GM12878 (cell line): ENCODE results near the gene BOD1L1.

ENCODE experiments used
- CREB1 ChIP-seq: IDR thresholded peaks from 2 replicates; pipeline ENCODE4 v1.6.1; 2012; ENCODE audit warnings: low read depth, mild to moderate bottlenecking, inconsistent platforms
- EZH2 ChIP-seq: IDR thresholded peaks from 2 replicates; pipeline ENCODE4 v1.6.1; 2012; ENCODE audit warnings: low read depth, mild to moderate bottlenecking, control low read depth, inconsistent platforms, low read length, borderline replicate concordance; ENCODE audit not compliant: control insufficient read depth
- FOXM1 ChIP-seq: IDR thresholded peaks from 2 replicates; pipeline ENCODE4 v1.6.1; 2012; ENCODE audit warnings: low read depth, mild to moderate bottlenecking, inconsistent platforms, low read length, moderate library complexity
- JUND ChIP-seq: IDR thresholded peaks from 2 replicates; pipeline ENCODE4 v1.6.1; 2012; ENCODE audit warnings: low read depth, mild to moderate bottlenecking, low read length, improper control_type of control experiment, moderate library complexity
- NR2F1 ChIP-seq: fragments of 450-650 bp; conservative IDR thresholded peaks from 2 replicates; pipeline ENCODE4 v1.6.1; 2017; ENCODE audit warnings: mild to moderate bottlenecking
- POLR2A ChIP-seq: IDR thresholded peaks from 2 replicates; pipeline ENCODE4 v1.6.1; 2011; ENCODE audit warnings: low read depth, mild to moderate bottlenecking, low read length
- TAF1 ChIP-seq: IDR thresholded peaks from 2 replicates; pipeline ENCODE4 v1.6.1; 2011; ENCODE audit warnings: mild to moderate bottlenecking, low read depth, low read length, borderline replicate concordance
- TF ChIP-seq, protein P1 (sequence below): fragments of 450-650 bp; IDR thresholded peaks from 2 replicates; pipeline ENCODE4 v1.6.1; 2016; ENCODE audit warnings: mild to moderate bottlenecking
- TF ChIP-seq, protein P2 (sequence below), 3 experiments: IDR thresholded peaks in 2 of 3; conservative IDR thresholded peaks in 1 of 3; 2 replicates each; pipeline ENCODE4 v1.5.1; 2011; ENCODE audit warnings: low read depth in 3 of 3, low read length in 3 of 3, mild to moderate bottlenecking in 3 of 3, control low read depth in 2 of 3, moderate library complexity in 2 of 3, inconsistent platforms in 1 of 3, mixed read lengths in 1 of 3; ENCODE audit not compliant: control insufficient read depth in 2 of 3, insufficient read depth in 1 of 3; ENCODE audit errors: extremely low read depth in 1 of 3

DNA sequence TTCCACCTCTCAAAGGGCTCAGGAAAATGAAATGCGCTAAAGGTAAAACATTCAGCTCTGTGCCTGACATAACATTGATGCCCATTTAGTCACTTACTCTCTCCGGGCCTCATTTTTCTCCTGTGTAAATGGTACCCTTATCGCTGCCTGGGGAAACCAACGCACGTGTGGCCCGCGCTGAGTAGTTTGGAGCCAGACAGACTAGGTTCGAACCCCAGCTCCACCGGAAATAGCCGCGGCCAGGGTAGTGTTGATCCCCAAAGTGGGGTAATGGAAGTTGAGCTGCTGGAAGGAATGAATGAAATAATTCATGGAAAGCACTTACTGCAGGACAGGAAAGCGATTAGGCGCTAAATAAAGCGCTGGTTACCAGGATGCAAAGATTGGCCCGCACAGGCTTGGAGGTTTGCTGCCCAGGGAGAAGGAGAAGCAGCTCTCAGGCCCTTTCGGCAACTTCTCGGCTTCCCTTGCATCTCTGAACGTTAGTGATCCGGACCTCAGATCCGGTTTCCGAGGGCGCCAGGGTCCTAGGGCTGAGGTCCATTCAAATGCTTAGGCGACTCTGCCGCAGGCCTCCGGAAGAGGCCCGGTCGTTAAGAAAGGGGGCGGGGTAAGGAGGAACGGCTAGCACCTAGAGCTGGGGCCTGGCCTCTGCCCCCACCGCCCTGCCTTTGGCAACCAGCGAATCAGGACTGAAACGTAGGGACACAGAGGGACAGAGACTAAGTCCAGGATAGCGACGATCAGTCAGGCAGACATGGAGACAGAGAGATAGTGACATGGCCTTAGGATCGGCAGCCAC is 96.5 kb downstream of the BOD1L1 start:
- TF ChIP-seq EZH2 (no peak), POLR2A (no peak), TAF1 (no peak), CREB1 (no peak), JUND (no peak), NR2F1 (no peak), FOXM1 (no peak)
- TF ChIP-seq, protein P1, sequence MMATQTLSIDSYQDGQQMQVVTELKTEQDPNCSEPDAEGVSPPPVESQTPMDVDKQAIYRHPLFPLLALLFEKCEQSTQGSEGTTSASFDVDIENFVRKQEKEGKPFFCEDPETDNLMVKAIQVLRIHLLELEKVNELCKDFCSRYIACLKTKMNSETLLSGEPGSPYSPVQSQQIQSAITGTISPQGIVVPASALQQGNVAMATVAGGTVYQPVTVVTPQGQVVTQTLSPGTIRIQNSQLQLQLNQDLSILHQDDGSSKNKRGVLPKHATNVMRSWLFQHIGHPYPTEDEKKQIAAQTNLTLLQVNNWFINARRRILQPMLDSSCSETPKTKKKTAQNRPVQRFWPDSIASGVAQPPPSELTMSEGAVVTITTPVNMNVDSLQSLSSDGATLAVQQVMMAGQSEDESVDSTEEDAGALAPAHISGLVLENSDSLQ = no peak
- TF ChIP-seq, protein P2, sequence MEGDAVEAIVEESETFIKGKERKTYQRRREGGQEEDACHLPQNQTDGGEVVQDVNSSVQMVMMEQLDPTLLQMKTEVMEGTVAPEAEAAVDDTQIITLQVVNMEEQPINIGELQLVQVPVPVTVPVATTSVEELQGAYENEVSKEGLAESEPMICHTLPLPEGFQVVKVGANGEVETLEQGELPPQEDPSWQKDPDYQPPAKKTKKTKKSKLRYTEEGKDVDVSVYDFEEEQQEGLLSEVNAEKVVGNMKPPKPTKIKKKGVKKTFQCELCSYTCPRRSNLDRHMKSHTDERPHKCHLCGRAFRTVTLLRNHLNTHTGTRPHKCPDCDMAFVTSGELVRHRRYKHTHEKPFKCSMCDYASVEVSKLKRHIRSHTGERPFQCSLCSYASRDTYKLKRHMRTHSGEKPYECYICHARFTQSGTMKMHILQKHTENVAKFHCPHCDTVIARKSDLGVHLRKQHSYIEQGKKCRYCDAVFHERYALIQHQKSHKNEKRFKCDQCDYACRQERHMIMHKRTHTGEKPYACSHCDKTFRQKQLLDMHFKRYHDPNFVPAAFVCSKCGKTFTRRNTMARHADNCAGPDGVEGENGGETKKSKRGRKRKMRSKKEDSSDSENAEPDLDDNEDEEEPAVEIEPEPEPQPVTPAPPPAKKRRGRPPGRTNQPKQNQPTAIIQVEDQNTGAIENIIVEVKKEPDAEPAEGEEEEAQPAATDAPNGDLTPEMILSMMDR (IDR thresholded peaks at IDR 0.05 in 2 of 3, conservative IDR thresholded peaks at IDR 0.05 in 1 of 3; ENCODE audit: control insufficient read depth in 2 of 3, extremely low read depth in 1 of 3, insufficient read depth in 1 of 3, low read depth in 3 of 3, low read length in 3 of 3) = no peak
